B cell (primary cell): ENCODE measurements around the gene THNSL1. TPM values are rescaled to one million over a fixed set of nuclear protein-coding genes. Genes with fewer than 3 reads are reported as not detected.

ENCODE experiments used
- ATAC-seq: fragments of 200-7000 bp; cut with Tn5 transposase; one replicate; pipeline ENCODE4 v1.10.0; 2021; ENCODE audit warnings: low read depth, mild to moderate bottlenecking, moderate number of reproducible peaks, moderate library complexity
- CTCF ChIA-PET: fragments of 350-600 bp; sonication (Branson Sonifier 250); formaldehyde crosslinking; loops from one replicate; lab custom pipeline; 2021; ENCODE audit warnings: antibody characterized with exemption, inconsistent platforms; lab: Charles Lee
- POLR2A ChIA-PET: fragments of 350-600 bp; sonication (Branson Sonifier 250); formaldehyde crosslinking; loops from one replicate; lab custom pipeline; 2021; ENCODE audit warnings: antibody characterized with exemption; lab: Charles Lee
- DNase-seq: peaks from one replicate; pipeline ENCODE4 v3.0.0; 2013
- H2AFZ ChIP-seq: 2 replicates; pipeline ENCODE4 v1.6.1; 2012; ENCODE audit warnings: mild to moderate bottlenecking, low read depth, low read length; ENCODE audit not compliant: insufficient read depth, poor library complexity, severe bottlenecking
- H3K27ac ChIP-seq, 2 donors: 1 replicate in 1 of 2; 2 replicates in 1 of 2; pipeline ENCODE4 v1.5.1; 2012 to 2013; ENCODE audit warnings: low read length in 2 of 2, mild to moderate bottlenecking in 2 of 2, moderate library complexity in 1 of 2
- H3K27me3 ChIP-seq, 4 experiments: fragments of 200-600 bp in 1 of 4; sonication (generic) in 1 of 4; replicated peaks in 1 of 4; 1 replicate in 2 of 4; 2 replicates in 2 of 4; pipeline versions ENCODE4 v1.6.1 to v1.7.0; 2013 to 2016; ENCODE audit warnings: low read length in 3 of 4, mild to moderate bottlenecking in 2 of 4, mixed read lengths in 1 of 4, moderate library complexity in 1 of 4; ENCODE audit not compliant: insufficient read depth in 4 of 4, control insufficient read depth in 3 of 4; ENCODE audit errors: control extremely low read depth in 1 of 4
- H3K36me3 ChIP-seq, 2 experiments: replicated peaks in 1 of 2; 1 replicate in 1 of 2; 2 replicates in 1 of 2; pipeline versions ENCODE4 v1.6.1 to v1.7.1; 2013; ENCODE audit warnings: low read length in 1 of 2; ENCODE audit not compliant: insufficient read depth in 2 of 2, control insufficient read depth in 1 of 2; ENCODE audit errors: control extremely low read depth in 1 of 2, extremely low read depth in 1 of 2
- H3K4me1 ChIP-seq, 2 donors: fragments of 200-600 bp in 1 of 2; sonication (generic) in 1 of 2; 1 replicate in 1 of 2; 2 replicates in 1 of 2; pipeline versions ENCODE4 v1.5.1 to v1.6.1; 2013 to 2017; ENCODE audit warnings: low read length in 2 of 2; ENCODE audit not compliant: control insufficient read depth in 2 of 2, insufficient read depth in 2 of 2
- H3K4me2 ChIP-seq: replicated peaks from 2 replicates; pipeline ENCODE3; 2012; ENCODE audit warnings: mild to moderate bottlenecking, low read depth, low read length; ENCODE audit not compliant: poor library complexity, severe bottlenecking
- H3K4me3 ChIP-seq, 5 experiments: fragments of 200-600 bp in 1 of 5; sonication (generic) in 1 of 5; 1 replicate in 3 of 5; 2 replicates in 2 of 5; pipeline versions ENCODE4 v1.5.1 to v1.7.0; 2011 to 2016; ENCODE audit warnings: low read length in 4 of 5, mild to moderate bottlenecking in 4 of 5, low read depth in 2 of 5, control low read depth in 1 of 5, moderate library complexity in 1 of 5; ENCODE audit not compliant: insufficient read depth in 1 of 5; ENCODE audit errors: control extremely low read depth in 1 of 5, extremely low read depth in 1 of 5
- H3K79me2 ChIP-seq: fragments of 200-600 bp; sonication (generic); one replicate; pipeline ENCODE4 v1.6.0; 2016; ENCODE audit warnings: low read length; ENCODE audit not compliant: control insufficient read depth, insufficient read depth
- H3K9ac ChIP-seq: fragments of 200-600 bp; sonication (generic); 2 replicates; pipeline ENCODE4 v1.6.1; 2017; ENCODE audit warnings: mild to moderate bottlenecking, low read length, moderate library complexity
- H3K9me3 ChIP-seq, 3 donors: one replicate each; pipeline versions ENCODE4 v1.6.1 to v1.7.1; 2013; ENCODE audit warnings: low read length in 2 of 3; ENCODE audit not compliant: control insufficient read depth in 2 of 3, insufficient read depth in 1 of 3; ENCODE audit errors: control extremely low read depth in 1 of 3
- H4K20me1 ChIP-seq: 2 replicates; pipeline ENCODE4 v1.6.0; 2012; ENCODE audit warnings: mild to moderate bottlenecking, low read length; ENCODE audit not compliant: insufficient read depth, control insufficient read depth, poor library complexity, severe bottlenecking
- H3K27ac Mint-ChIP-seq: one replicate; pipeline ENCODE4 v1.8.0; 2021; ENCODE audit warnings: mixed read lengths
- H3K27me3 Mint-ChIP-seq: one replicate; pipeline ENCODE4 v1.8.0; 2021; ENCODE audit warnings: mixed read lengths
- H3K4me1 Mint-ChIP-seq: one replicate; pipeline ENCODE4 v1.8.0; 2021; ENCODE audit warnings: mixed read lengths
- H3K4me3 Mint-ChIP-seq: one replicate; pipeline ENCODE4 v1.8.0; 2021; ENCODE audit warnings: mixed read lengths
- H3K9me3 Mint-ChIP-seq: one replicate; pipeline ENCODE4 v1.8.0; 2022; ENCODE audit warnings: mixed read lengths; ENCODE audit not compliant: insufficient read depth
- CTCF ChIP-seq: fragments of 200-600 bp; IDR thresholded peaks from one replicate; pipeline ENCODE4 v1.8.0; 2022; ENCODE audit warnings: antibody characterized with exemption, mild to moderate bottlenecking
- EZH2 ChIP-seq: IDR thresholded peaks from 2 replicates; pipeline ENCODE4 v1.6.1; 2012; ENCODE audit warnings: borderline replicate concordance, low read depth, mild to moderate bottlenecking, moderate library complexity, low read length; ENCODE audit not compliant: insufficient read depth, poor library complexity, severe bottlenecking
- WGBS: methylation state at CpG from one replicate; pipeline ENCODE4 v1.1.5; 2013; ENCODE audit warnings: missing lambda C conversion rate; ENCODE audit not compliant: insufficient coverage; 5-methylcytosine and 5-hydroxymethylcytosine counted together
- intact Hi-C: fragments of 100-400 bp; cut with micrococcal nuclease; formaldehyde crosslinking; loops from one replicate; pipeline ENCODE4 v1.10.0; 2022
- polyA plus RNA-seq: library from polyadenylated mRNA; depleted of rRNA; stranded (reverse); fragments of >200 nt; gene quantifications from 2 replicates; pipeline ENCODE4 v1.2.3, GENCODE V29; 2012
- total RNA-seq, 2 donors: library from RNA; stranded (reverse); fragments of 120-200 nt in 1 of 2; gene quantifications; 1 replicate in 1 of 2; 2 replicates in 1 of 2; pipeline versions ENCODE4 v1.2.3 to v1.2.4, GENCODE V29; 2013 to 2022

Gene THNSL1
- total and polyA plus RNA-seq, 2 donors (not counting 1 experiment from before 2014, with no cell fraction given): 0.72 to 4.3 TPM

DNA sequence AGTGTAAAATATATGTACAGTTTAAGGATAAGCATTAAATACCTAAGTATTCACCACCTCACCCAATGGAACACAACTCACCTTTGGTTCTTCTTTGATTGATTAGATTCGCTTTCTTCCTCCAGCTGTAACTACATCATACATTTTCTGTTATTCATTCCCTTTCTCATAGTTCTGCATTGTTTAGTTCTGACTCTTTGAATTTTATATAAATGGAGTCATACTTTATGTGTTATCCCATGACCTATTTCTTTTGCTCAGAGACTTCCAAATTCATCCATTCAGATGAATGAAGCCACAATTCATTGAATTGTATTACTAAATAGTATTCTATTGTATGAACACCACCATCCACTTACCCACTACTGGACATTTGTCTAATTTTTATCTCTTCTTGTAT, 12.3 kb downstream of the THNSL1 start:
- DNase-seq (no peak), ATAC-seq (no peak)
- ChIA-PET CTCF (no interaction called here), POLR2A (no interaction called here)
- Histone ChIP-seq H2AFZ (no peak overlapping the region), H4K20me1 (no peaks in the 10 kb centered on the region), H3K9me3 (no peaks in the 10 kb centered on the region), H3K36me3 (no peaks in the 10 kb centered on the region), H3K4me2 (no peak overlapping the region), H3K27me3 (no peaks in the 10 kb centered on the region), H3K79me2 (no peaks in the 10 kb centered on the region), H3K9ac (no peak overlapping the region), H3K4me1 (no peaks in the 10 kb centered on the region), H3K27ac (no peak overlapping the region), H3K4me3 (no peak overlapping the region)
- Mint-ChIP-seq H3K27ac (no peak overlapping the region), H3K4me1 (no peaks in the 10 kb centered on the region), H3K27me3 (no peaks in the 10 kb centered on the region), H3K4me3 (no peak overlapping the region), H3K9me3 (no peaks in the 10 kb centered on the region)
- TF ChIP-seq CTCF (no peak), EZH2 (no peak)
- intact Hi-C loops: no loop called here
- no CpG with 5 or more reads among the region's 1 CpG for WGBS

GRCh38 chr10:25029519-25029918, 13.1 kb downstream of the THNSL1 start:
- intact Hi-C loops: no loop called here
- POLR2A ChIA-PET: no interaction called here
- ATAC-seq (no peak), DNase-seq (no peak)
- Histone ChIP-seq H3K4me3 (no peak overlapping the region), H3K27me3 (no peaks in the 10 kb centered on the region), H2AFZ (no peak overlapping the region), H3K36me3 (no peaks in the 10 kb centered on the region), H3K9me3 (no peaks in the 10 kb centered on the region), H3K4me2 (no peak overlapping the region), H4K20me1 (no peaks in the 10 kb centered on the region), H3K79me2 (no peaks in the 10 kb centered on the region), H3K9ac (no peak overlapping the region), H3K27ac (no peak overlapping the region), H3K4me1 (no peaks in the 10 kb centered on the region)
- Mint-ChIP-seq H3K4me3 (no peak overlapping the region), H3K4me1 (no peaks in the 10 kb centered on the region), H3K27ac (no peak overlapping the region), H3K9me3 (no peaks in the 10 kb centered on the region), H3K27me3 (no peaks in the 10 kb centered on the region)
- WGBS: no CpG with 5 or more reads among the region's 2 CpGs
- CTCF ChIA-PET: no interaction called here
- no peak for TF ChIP-seq CTCF
- TF ChIP-seq EZH2: no peak
